Measurements from ENCODE around the gene COL2A1. TPM values are rescaled to one million over a fixed set of nuclear protein-coding genes. Genes with fewer than 3 reads are reported as not detected.

COL2A1 gene
- total RNA-seq, 2 donors from 2014 or later: not detected

DNA sequence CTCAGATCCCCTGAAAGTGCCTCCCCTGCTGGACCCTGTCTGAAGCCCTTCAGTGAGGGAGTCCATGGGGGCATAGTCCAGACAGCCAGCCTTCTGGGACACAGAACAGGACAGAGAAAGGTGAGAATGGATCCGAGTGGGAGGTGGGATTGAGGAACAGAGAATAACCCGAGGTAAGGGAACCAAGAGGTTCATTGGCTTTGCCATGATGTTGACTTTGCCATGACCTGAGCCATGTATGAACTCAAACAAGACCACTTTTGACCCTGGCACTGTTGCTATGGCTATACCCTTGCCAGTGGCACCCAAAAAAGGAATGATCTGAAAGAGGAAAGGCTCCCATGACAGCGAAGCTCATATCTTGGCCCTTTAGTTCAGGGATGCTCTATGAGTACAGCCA is 76.9 kb downstream of the COL2A1 start:
- H3K36me3 ChIP-seq (replicated peaks in 1 of 2; ENCODE audit: insufficient read depth in 1 of 2, low read depth in 2 of 2): no peaks in the 10 kb centered on the region
- H3K27me3 ChIP-seq: no peaks in the 10 kb centered on the region
- H3K4me3 ChIP-seq: no peak overlapping the region
- H3K9me3 ChIP-seq: no peaks in the 10 kb centered on the region
- 67 to 78% methylated on average over 3 of the region's 3 CpGs for WGBS, 2 donors
- H3K4me1 ChIP-seq: no peaks in the 10 kb centered on the region
- intact Hi-C loops (cut with DNase I): no loop called here
- DNase-seq: no peak
- no peak overlapping the region for H3K27ac ChIP-seq
- TF ChIP-seq POLR2A (IDR thresholded peaks at IDR 0.05): no peak
- TF ChIP-seq, protein P1, sequence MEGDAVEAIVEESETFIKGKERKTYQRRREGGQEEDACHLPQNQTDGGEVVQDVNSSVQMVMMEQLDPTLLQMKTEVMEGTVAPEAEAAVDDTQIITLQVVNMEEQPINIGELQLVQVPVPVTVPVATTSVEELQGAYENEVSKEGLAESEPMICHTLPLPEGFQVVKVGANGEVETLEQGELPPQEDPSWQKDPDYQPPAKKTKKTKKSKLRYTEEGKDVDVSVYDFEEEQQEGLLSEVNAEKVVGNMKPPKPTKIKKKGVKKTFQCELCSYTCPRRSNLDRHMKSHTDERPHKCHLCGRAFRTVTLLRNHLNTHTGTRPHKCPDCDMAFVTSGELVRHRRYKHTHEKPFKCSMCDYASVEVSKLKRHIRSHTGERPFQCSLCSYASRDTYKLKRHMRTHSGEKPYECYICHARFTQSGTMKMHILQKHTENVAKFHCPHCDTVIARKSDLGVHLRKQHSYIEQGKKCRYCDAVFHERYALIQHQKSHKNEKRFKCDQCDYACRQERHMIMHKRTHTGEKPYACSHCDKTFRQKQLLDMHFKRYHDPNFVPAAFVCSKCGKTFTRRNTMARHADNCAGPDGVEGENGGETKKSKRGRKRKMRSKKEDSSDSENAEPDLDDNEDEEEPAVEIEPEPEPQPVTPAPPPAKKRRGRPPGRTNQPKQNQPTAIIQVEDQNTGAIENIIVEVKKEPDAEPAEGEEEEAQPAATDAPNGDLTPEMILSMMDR (IDR thresholded peaks at IDR 0.05): no peak
- ATAC-seq: no peak

Other genes starting within 250 kb of the COL2A1 start
- gene RAPGEF3, start 245.6 kb downstream of the COL2A1 start, total RNA-seq: 10 to 100 TPM; 11.9 to 23.4 TPM
- gene SLC48A1, start 231.2 kb downstream of the COL2A1 start, total RNA-seq: 10 to 100 TPM; 12.7 to 22.1 TPM
- 10 to 100 TPM; 26.2 to 26.7 TPM for gene HDAC7, start 184.6 kb downstream of the COL2A1 start, total RNA-seq
- 1 to 10 TPM; 1.3 to 3.1 TPM for gene VDR, start 99.5 kb downstream of the COL2A1 start, total RNA-seq
- gene TMEM106C, start 40.9 kb downstream of the COL2A1 start, total RNA-seq: 10 to 100 TPM; 38.2 to 47.0 TPM
- gene SENP1, start 101.6 kb upstream of the COL2A1 start, total RNA-seq: 10 to 100 TPM; 11.4 to 15.8 TPM
- 10 to 100 TPM; 14.3 to 16.8 TPM for gene PFKM, start 114.9 kb upstream of the COL2A1 start, total RNA-seq
- gene ASB8, start 153.0 kb upstream of the COL2A1 start, total RNA-seq: 10 to 100 TPM; 27.2 to 33.0 TPM
- under 1 TPM in 1 of 2 donors, not detected in 1; 0.26 TPM for gene CCDC184, start 179.2 kb upstream of the COL2A1 start, total RNA-seq
- gene OR10AD1, start 198.8 kb upstream of the COL2A1 start, total RNA-seq: not detected